Stimulated activated naive CD8-positive, alpha-beta T cell treated with anti-CD3 and anti-CD28 coated beads, Interleukin-15, Interleukin-2, amounts not matched to agents 100 ng/mL and 50 ng/mL, for 24 hours (primary cell): ENCODE data around the gene KRTAP4-2.
"Not testable (repeated sequence)": the region's sequence is repeated elsewhere in the genome, so short reads cannot be mapped to it uniquely, and the experiment has no call there.

Experiments
- H3K27ac Mint-ChIP-seq: one replicate; pipeline ENCODE4 v1.8.0; 2021; ENCODE audit warnings: mild to moderate bottlenecking, mixed read lengths
- H3K27me3 Mint-ChIP-seq: one replicate; pipeline ENCODE4 v1.8.0; 2021; ENCODE audit warnings: mixed read lengths
- H3K36me3 Mint-ChIP-seq: one replicate; pipeline ENCODE4 v1.8.0; 2021; ENCODE audit warnings: low read depth, mixed read lengths
- H3K4me1 Mint-ChIP-seq: one replicate; pipeline ENCODE4 v1.8.0; 2021; ENCODE audit warnings: low read depth, mixed read lengths
- H3K4me3 Mint-ChIP-seq: one replicate; pipeline ENCODE4 v1.8.0; 2021; ENCODE audit warnings: mild to moderate bottlenecking, mixed read lengths
- H3K9me3 Mint-ChIP-seq: one replicate; pipeline ENCODE4 v1.8.0; 2021; ENCODE audit warnings: mixed read lengths

The KRTAP4-2 gene

GRCh38 chr17:41178843-41179616 lies 1.0 kb upstream of the KRTAP4-2 start:
- Mint-ChIP-seq H3K4me3 (no peak overlapping the region), H3K36me3 (no peaks in the 10 kb centered on the region), H3K9me3 (no peaks in the 10 kb centered on the region), H3K4me1 (peaks cover 9% of the 10 kb centered on the region), H3K27ac (no peak overlapping the region), H3K27me3 (no peaks in the 10 kb centered on the region)

DNA sequence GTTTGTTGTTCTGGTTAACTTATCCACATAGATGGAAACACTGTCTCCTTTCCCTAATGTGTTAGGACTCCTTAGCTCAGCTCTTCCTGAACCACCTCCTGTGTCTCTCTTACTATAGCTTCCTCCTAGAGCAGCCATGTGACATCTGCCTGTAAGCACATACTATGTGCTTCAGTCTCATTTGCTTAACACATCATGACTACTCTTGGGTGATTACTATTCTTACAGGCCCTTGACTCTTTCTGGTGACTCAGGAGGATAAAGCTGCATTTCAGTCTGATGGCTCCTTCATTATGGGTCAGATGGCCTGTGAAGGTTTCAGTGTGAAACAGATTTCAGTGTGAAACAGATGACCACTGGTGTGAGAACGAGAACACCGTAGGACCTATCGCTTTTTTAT lies 320 bp upstream of the KRTAP4-2 start:
- no peak overlapping the region for H3K27ac Mint-ChIP-seq
- peaks cover 9% of the 10 kb centered on the region for H3K4me1 Mint-ChIP-seq
- H3K9me3 Mint-ChIP-seq: no peaks in the 10 kb centered on the region
- H3K36me3 Mint-ChIP-seq: no peaks in the 10 kb centered on the region
- no peaks in the 10 kb centered on the region for H3K27me3 Mint-ChIP-seq
- no peak overlapping the region for H3K4me3 Mint-ChIP-seq

DNA sequence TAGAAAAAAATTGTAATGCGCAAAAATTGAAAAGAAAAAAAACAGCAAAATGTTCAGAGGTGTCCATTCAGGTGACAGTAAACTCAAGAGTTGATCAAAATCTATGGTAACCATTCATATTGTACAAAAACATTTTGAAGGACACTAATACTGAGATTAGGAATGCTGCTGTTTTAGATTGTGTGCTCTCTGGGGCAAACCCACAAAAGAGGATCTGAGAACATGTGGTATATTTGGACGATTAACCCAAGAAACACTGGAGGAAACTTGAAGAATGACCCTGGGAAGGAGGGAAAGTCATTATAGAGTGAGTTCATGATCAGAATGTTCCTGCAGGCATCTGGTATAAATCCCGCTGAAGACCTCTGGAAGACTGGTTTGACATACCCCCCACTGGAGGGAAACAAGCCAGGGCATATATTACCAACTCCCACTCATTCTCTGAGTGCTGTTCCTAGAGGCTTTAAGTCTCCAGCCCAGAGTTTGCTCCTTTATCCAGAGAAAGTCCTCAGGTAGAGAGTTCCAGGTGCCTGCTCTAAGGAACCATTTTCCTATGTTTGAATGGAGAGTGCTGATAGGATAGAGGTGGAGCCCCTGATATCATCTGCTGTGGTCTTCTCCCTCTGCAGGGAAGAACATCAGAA lies 1.2 kb downstream of the KRTAP4-2 start:
- Mint-ChIP-seq H3K4me1 (peaks cover 9% of the 10 kb centered on the region), H3K36me3 (no peaks in the 10 kb centered on the region), H3K9me3 (no peaks in the 10 kb centered on the region), H3K27me3 (no peaks in the 10 kb centered on the region), H3K27ac (no peak overlapping the region), H3K4me3 (no peak overlapping the region)

DNA sequence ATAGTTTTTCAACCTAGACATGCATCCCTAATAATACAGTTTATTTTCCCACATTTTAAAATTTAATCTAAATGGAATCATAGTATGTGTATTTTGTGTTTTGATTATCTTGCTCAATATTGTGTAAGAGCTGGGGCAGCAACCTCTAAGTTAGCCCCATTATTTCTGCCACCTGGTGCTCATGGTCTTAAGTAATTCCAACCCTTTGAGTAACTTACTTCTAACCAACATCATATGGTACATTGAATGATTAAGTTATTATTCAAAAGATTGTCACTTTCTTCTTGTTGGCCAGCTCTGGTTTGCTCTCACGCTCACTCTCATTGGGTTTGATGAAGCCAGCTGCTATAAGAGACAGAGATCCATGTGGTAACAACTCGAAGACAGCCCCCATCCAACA lies 6.1 kb downstream of the KRTAP4-2 start:
- Mint-ChIP-seq H3K36me3 (no peaks in the 10 kb centered on the region), H3K4me3 (no peak overlapping the region), H3K4me1 (peaks cover 2% of the 10 kb centered on the region), H3K27ac (no peak overlapping the region), H3K9me3 (no peaks in the 10 kb centered on the region), H3K27me3 (no peaks in the 10 kb centered on the region)

DNA sequence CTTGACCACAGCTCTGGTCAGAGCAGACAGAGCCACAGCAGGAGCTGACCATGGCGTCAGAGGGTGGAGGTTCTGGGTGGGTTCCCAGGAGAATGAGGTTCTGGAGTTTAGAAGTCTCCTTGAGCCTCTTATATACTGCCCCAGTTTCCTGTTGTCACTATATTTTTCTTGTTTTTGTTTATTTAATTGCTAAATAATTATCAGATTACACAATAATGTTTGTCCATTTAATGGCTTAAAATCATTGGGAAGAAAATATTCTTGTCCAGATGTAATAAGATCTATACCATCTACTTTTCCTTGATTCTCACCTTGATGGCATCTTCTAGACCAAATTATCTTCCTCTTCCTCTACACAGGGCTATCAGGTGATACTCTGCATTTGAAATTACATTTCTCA lies 9.9 kb downstream of the KRTAP4-2 start, which contains the start of gene KRTAP4-3:
KRTAP4-3 (minus strand) TSS at position 101 of the 400 bp plus-strand sequence; CDS start at position 52, 49 bp downstream.
- no peak within 1 kb of the TSS for H3K4me3 Mint-ChIP-seq
- no peaks in the 10 kb centered on the region for H3K36me3 Mint-ChIP-seq
- no peak within 1 kb of the TSS for H3K27ac Mint-ChIP-seq
- no peaks in the 10 kb centered on the region for H3K9me3 Mint-ChIP-seq
- no peaks in the 10 kb centered on the region for H3K4me1 Mint-ChIP-seq
- H3K27me3 Mint-ChIP-seq: no peaks in the 10 kb centered on the region

GRCh38 chr17:41167561-41167960 lies 10.5 kb downstream of the KRTAP4-2 start:
- H3K27me3 Mint-ChIP-seq: no peaks in the 10 kb centered on the region
- no peak overlapping the region for H3K4me3 Mint-ChIP-seq
- H3K9me3 Mint-ChIP-seq: no peaks in the 10 kb centered on the region
- H3K4me1 Mint-ChIP-seq: no peaks in the 10 kb centered on the region
- no peak overlapping the region for H3K27ac Mint-ChIP-seq
- no peaks in the 10 kb centered on the region for H3K36me3 Mint-ChIP-seq

GRCh38 chr17:41163828-41164227 lies 14.2 kb downstream of the KRTAP4-2 start:
- H3K36me3 Mint-ChIP-seq: no peaks in the 10 kb centered on the region
- H3K9me3 Mint-ChIP-seq: no peaks in the 10 kb centered on the region
- H3K4me1 Mint-ChIP-seq: no peaks in the 10 kb centered on the region
- H3K4me3 Mint-ChIP-seq: no peak overlapping the region
- H3K27me3 Mint-ChIP-seq: no peaks in the 10 kb centered on the region
- H3K27ac Mint-ChIP-seq: no peak overlapping the region

DNA sequence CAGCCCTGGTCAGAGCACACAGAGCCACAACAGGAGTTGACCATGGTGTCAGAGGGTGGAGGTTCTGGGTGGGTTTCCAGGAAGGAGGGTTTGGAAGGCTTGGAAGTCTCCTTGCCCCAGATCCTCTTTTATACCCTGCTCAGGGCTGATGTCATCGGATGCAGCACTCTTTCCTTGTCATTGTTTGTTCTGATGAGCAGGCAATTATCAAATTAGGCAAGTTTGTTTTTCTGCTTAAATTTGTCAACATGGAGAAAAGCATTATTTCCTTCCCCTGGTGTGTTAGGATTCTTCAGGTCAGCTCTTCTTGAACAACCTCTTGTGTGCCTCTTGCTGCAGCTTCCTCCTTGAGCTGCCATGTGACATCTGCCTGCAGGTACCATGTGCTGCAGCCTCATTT lies 17.4 kb downstream of the KRTAP4-2 start, which contains the start of gene KRTAP4-4:
KRTAP4-4 (minus strand) TSS at position 101 of the 400 bp plus-strand sequence; CDS start at position 44, 57 bp downstream.
- Mint-ChIP-seq H3K27me3 (no peaks in the 10 kb centered on the region), H3K4me1 (no peaks in the 10 kb centered on the region), H3K36me3 (no peaks in the 10 kb centered on the region), H3K4me3 (no peak within 1 kb of the TSS), H3K27ac (no peak within 1 kb of the TSS), H3K9me3 (no peaks in the 10 kb centered on the region)

GRCh38 chr17:41160190-41160589 lies 17.8 kb downstream of the KRTAP4-2 start:
- H3K27ac Mint-ChIP-seq, H3K36me3 Mint-ChIP-seq, H3K4me3 Mint-ChIP-seq, H3K4me1 Mint-ChIP-seq, H3K9me3 Mint-ChIP-seq, H3K27me3 Mint-ChIP-seq: not testable (repeated sequence)

DNA sequence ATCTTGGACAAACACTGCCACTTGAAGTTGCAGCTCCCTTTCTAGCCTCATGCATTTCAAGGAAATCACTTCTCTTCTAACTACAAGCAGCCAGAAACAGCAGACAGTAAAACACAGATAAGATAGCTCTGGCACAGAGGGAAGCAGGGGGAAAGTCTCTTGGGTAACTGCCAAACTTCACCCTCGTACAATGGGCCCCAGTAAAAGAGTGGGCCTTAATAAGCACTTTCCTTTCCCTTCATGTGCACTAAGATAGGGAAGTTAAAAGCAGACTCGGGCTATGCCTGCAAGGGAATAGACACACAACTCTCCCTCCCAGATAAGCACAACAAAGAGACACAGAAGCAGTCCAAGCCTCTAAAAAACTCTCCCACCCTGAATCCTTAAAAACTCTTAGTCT lies 24.2 kb downstream of the KRTAP4-2 start:
- Mint-ChIP-seq H3K36me3 (no peaks in the 10 kb centered on the region), H3K27me3 (peaks cover 3% of the 10 kb centered on the region), H3K4me3 (no peak overlapping the region), H3K27ac (no peak overlapping the region), H3K9me3 (no peaks in the 10 kb centered on the region), H3K4me1 (no peaks in the 10 kb centered on the region)

DNA sequence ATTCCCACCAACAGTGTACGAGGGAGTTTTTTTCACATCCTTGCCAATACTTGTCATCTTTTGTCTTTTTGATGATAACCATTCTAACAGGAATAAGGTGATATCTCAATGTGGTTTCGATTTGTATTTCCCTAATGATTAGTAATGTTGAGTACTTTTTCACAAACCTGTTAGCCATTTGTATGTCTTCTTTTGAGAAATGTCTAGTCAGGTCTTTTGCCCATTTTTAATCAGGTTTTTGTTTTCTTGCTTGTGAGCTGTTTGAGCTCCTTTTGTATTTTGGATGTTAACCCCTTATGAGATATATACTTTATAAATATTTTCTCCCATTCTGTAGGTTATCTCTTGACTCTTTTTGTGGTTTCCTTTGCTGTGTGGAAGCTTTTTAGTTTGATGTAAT lies 26.5 kb downstream of the KRTAP4-2 start:
- Mint-ChIP-seq H3K27ac (no peak overlapping the region), H3K9me3 (no peaks in the 10 kb centered on the region), H3K4me1 (no peaks in the 10 kb centered on the region), H3K36me3 (no peaks in the 10 kb centered on the region), H3K27me3 (peaks cover 3% of the 10 kb centered on the region), H3K4me3 (no peak overlapping the region)

DNA sequence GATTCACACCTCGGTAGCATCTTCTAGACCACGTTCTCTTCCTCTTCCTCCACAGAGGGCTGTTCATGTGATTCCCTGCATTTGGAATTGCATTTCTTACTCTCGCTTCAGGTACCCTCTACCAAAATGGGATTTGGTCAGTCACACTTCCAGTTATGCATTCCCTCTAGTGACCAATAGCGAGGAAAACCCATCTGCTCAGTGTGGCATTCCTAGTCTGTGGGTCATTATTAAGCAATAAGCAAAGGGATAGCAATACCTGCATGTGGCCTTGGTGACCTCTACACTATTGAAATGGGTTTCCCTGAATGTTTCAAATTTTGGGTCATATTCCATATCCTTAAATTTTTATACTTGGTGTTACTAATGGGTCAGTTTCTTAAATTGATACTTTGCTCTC lies 28.0 kb downstream of the KRTAP4-2 start:
- Mint-ChIP-seq H3K36me3 (no peaks in the 10 kb centered on the region), H3K27ac (no peak overlapping the region), H3K4me3 (no peak overlapping the region), H3K27me3 (peaks cover 3% of the 10 kb centered on the region), H3K9me3 (no peaks in the 10 kb centered on the region), H3K4me1 (no peaks in the 10 kb centered on the region)

GRCh38 chr17:41149652-41149985 lies 28.4 kb downstream of the KRTAP4-2 start, which contains the start of gene KRTAP4-5:
KRTAP4-5 (minus strand) TSS chr17:41149825; CDS start chr17:41149767, 58 bp downstream.
- H3K4me3 Mint-ChIP-seq: no peak within 1 kb of the TSS
- peaks cover 3% of the 10 kb centered on the region for H3K27me3 Mint-ChIP-seq
- H3K4me1 Mint-ChIP-seq: no peaks in the 10 kb centered on the region
- H3K36me3 Mint-ChIP-seq: no peaks in the 10 kb centered on the region
- no peak within 1 kb of the TSS for H3K27ac Mint-ChIP-seq
- H3K9me3 Mint-ChIP-seq: no peaks in the 10 kb centered on the region

- H3K27ac Mint-ChIP-seq, H3K9me3 Mint-ChIP-seq, H3K4me1 Mint-ChIP-seq, H3K36me3 Mint-ChIP-seq, H3K27me3 Mint-ChIP-seq, H3K4me3 Mint-ChIP-seq: not testable (repeated sequence)
Observed at GRCh38 chr17:41148971-41149651, 28.9 kb downstream of the KRTAP4-2 start.

DNA sequence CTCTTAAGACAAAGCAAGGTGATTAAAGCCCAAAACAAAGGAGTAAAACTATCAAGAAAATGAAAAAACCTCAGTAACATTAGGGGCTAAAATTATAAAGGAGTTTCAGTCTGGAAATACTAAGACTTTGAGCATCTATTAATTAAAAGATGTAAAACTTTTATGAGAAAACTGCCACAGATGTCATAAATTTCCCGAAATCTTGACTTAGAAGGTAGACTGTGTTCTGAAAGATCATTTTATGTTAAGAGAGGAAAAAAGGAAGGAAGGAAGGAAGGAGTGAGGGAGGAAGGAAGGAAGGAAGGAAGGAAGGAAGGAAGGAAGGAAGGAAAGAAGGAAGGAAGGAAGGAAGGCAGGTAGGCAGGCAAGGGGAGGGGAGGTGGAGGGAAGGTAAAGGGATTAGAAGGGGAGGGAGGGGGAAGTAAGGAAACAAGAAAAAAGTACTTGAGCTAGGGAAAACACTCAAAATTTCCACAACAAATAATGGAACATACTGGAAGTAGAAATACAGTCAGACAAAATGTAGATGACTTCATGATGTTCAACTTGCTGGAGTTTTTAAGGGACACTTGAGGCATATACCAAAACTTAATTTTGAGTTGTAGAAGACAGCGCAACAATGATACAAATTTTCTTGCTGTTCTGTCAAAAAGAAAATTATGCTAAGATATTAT lies 30.4 kb downstream of the KRTAP4-2 start:
- no peaks in the 10 kb centered on the region for H3K4me1 Mint-ChIP-seq
- H3K4me3 Mint-ChIP-seq: no peak overlapping the region
- H3K27me3 Mint-ChIP-seq: no peaks in the 10 kb centered on the region
- peaks cover 5% of the 10 kb centered on the region for H3K36me3 Mint-ChIP-seq
- no peak overlapping the region for H3K27ac Mint-ChIP-seq
- H3K9me3 Mint-ChIP-seq: peaks cover 12% of the 10 kb centered on the region
